ENCODE data around the gene FAM221A. TPM values are rescaled to one million over a fixed set of nuclear protein-coding genes. Genes with fewer than 3 reads are reported as not detected.

The FAM221A gene
- total RNA-seq, 4 donors from 2014 or later: 4.8 to 14.6 (median 12.0) TPM

GRCh38 chr7:23698822-23699221 is 18.8 kb downstream of the FAM221A start:
- no peaks in the 10 kb centered on the region for H3K27me3 ChIP-seq
- DNase-seq (ENCODE audit: low spot score in 2 of 2): no peak
- H3K4me3 ChIP-seq: no peak overlapping the region
- H3K4me1 ChIP-seq: no peaks in the 10 kb centered on the region
- peaks cover 22% of the 10 kb centered on the region for H3K36me3 ChIP-seq
- WGBS: 64% methylated on average over 2 of the region's 2 CpGs
- H3K9me3 ChIP-seq: no peaks in the 10 kb centered on the region
- TF ChIP-seq POLR2A (IDR thresholded peaks at IDR 0.05) (no peak), EP300 (IDR thresholded peaks at IDR 0.05) (no peak), POLR2AphosphoS5 (IDR thresholded peaks at IDR 0.05) (no peak)
- TF ChIP-seq, protein P1, sequence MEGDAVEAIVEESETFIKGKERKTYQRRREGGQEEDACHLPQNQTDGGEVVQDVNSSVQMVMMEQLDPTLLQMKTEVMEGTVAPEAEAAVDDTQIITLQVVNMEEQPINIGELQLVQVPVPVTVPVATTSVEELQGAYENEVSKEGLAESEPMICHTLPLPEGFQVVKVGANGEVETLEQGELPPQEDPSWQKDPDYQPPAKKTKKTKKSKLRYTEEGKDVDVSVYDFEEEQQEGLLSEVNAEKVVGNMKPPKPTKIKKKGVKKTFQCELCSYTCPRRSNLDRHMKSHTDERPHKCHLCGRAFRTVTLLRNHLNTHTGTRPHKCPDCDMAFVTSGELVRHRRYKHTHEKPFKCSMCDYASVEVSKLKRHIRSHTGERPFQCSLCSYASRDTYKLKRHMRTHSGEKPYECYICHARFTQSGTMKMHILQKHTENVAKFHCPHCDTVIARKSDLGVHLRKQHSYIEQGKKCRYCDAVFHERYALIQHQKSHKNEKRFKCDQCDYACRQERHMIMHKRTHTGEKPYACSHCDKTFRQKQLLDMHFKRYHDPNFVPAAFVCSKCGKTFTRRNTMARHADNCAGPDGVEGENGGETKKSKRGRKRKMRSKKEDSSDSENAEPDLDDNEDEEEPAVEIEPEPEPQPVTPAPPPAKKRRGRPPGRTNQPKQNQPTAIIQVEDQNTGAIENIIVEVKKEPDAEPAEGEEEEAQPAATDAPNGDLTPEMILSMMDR (IDR thresholded peaks at IDR 0.05): no peak
- no peak overlapping the region for H3K27ac ChIP-seq

DNA sequence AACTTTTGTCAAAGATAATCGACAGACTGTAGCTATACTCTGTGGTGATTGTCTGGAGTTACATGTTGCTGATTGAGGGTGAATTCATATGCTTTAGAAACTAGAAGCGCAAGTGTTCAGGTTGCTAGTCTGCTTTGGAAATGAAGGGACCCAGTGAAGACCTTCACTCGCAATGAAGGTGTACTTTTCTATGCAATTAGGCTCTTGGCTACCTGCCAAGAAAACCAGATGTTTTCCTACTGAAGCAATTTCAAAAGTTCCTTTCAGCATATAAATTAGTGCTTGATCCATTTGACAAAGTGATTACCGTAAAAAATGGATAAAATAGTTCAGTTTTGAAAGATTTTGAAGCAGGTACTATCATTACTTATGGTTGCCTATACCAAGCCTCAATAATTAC is 20.0 kb downstream of the FAM221A start:
- Histone ChIP-seq H3K27ac (no peak overlapping the region), H3K4me3 (no peak overlapping the region), H3K36me3 (peaks cover 26% of the 10 kb centered on the region), H3K9me3 (no peaks in the 10 kb centered on the region), H3K27me3 (no peaks in the 10 kb centered on the region), H3K4me1 (no peaks in the 10 kb centered on the region)
- no peak for TF ChIP-seq POLR2AphosphoS5 (IDR thresholded peaks at IDR 0.05)
- TF ChIP-seq, protein P1 (IDR thresholded peaks at IDR 0.05): no peak
- TF ChIP-seq POLR2A (IDR thresholded peaks at IDR 0.05): no peak
- no peak for TF ChIP-seq EP300 (IDR thresholded peaks at IDR 0.05)
- DNase-seq (ENCODE audit: low spot score in 2 of 2): no peak
- 76% methylated on average over 4 of the region's 4 CpGs for WGBS

DNA sequence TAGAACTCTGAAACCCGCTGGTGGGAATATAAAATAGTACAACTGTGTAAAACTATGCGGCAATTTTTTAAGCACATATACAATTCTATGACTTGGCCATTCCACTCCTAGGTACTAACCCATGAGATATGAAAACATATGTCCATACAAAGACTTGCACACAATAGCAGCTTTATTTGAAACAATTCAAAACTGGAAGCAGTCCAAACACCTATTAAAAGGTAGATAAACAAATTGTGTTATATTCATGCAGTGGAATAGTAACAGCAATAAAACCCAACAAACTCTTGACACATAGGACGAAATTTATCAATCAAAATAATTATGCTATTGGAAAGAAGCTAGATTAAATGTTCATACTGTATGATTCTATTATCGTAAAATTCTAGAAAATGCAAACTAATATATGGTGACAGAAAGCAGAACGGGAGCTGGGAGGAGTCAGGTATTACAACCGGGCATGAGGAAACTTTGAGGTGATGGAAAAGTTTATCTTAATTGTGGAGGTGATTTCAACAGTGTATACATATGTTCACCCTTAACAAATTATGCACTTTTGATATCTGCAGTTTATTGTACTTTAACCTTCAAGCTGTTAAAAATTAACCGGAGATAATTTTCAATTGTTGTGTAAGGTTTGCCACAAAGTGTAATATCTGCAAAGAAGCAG is 29.2 kb downstream of the FAM221A start:
- DNase-seq (ENCODE audit: low spot score in 2 of 2): no peak
- Histone ChIP-seq H3K36me3 (peaks cover 16% of the 10 kb centered on the region), H3K4me3 (no peak overlapping the region), H3K9me3 (no peaks in the 10 kb centered on the region), H3K4me1 (no peaks in the 10 kb centered on the region), H3K27me3 (no peaks in the 10 kb centered on the region), H3K27ac (no peak overlapping the region)
- 73% methylated on average over 7 of the region's 7 CpGs for WGBS
- TF ChIP-seq, protein P1 (IDR thresholded peaks at IDR 0.05): no peak
- no peak for TF ChIP-seq EP300 (IDR thresholded peaks at IDR 0.05)

DNA sequence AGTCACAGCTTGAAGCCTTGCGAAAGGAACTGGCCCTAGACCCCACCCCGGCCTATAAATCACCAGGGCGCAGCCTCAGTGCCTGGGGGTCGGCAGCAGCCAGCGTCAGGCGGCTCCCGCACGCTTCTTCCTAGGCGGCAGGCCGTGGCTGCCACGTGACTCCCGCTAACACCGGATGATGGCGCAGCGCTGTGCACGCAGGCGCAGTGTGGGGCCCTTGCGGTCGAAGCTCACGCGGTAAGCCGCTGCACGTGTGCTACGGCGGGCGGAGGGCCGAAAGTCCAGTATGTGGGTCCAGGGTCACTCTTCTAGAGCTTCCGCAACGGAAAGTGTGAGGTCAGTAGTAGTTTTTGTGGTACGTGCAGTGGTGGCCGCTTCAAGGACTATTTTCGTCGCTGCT is 30.0 kb downstream of the FAM221A start, which contains the start of gene STK31:
STK31 (plus strand) TSS at position 220 of the 400 bp plus-strand sequence; CDS start at position 287, 67 bp downstream.
- H3K4me1 ChIP-seq: no peaks in the 10 kb centered on the region
- H3K4me3 ChIP-seq: no peak within 1 kb of the TSS
- DNase-seq (ENCODE audit: low spot score in 2 of 2): no peak
- no peak for TF ChIP-seq EP300 (IDR thresholded peaks at IDR 0.05)
- TF ChIP-seq POLR2AphosphoS5 (IDR thresholded peaks at IDR 0.05): no peak
- TF ChIP-seq, protein P1 (IDR thresholded peaks at IDR 0.05): no peak
- no peak for TF ChIP-seq POLR2A (IDR thresholded peaks at IDR 0.05)
- no peak within 1 kb of the TSS for H3K27ac ChIP-seq
- peaks cover 8% of the 10 kb centered on the region for H3K36me3 ChIP-seq
- no peaks in the 10 kb centered on the region for H3K9me3 ChIP-seq
- WGBS: 91% methylated on average over 33 of the region's 33 CpGs
- no peaks in the 10 kb centered on the region for H3K27me3 ChIP-seq

GRCh38 chr7:23712368-23713284 is 32.6 kb downstream of the FAM221A start:
- H3K9me3 ChIP-seq: no peaks in the 10 kb centered on the region
- no peaks in the 10 kb centered on the region for H3K27me3 ChIP-seq
- no peaks in the 10 kb centered on the region for H3K4me1 ChIP-seq
- no peak for DNase-seq (ENCODE audit: low spot score in 2 of 2)
- H3K27ac ChIP-seq: no peak overlapping the region
- 57% methylated on average over 8 of the region's 8 CpGs for WGBS
- no peaks in the 10 kb centered on the region for H3K36me3 ChIP-seq
- TF ChIP-seq, protein P1 (IDR thresholded peaks at IDR 0.05): peak in 1 of 2 donors; percentile 32
- TF ChIP-seq POLR2A (IDR thresholded peaks at IDR 0.05): no peak
- H3K4me3 ChIP-seq: no peak overlapping the region
